HG02588 (cell line): ENCODE measurements around the gene WDR12.
"Not testable (repeated sequence)": the region's sequence is repeated elsewhere in the genome, so short reads cannot be mapped to it uniquely, and the experiment has no call there.

Experiments
- ATAC-seq: cut with Tn5 transposase; IDR thresholded peaks from one replicate; pipeline ENCODE4 v1.9.1; 2021; ENCODE audit warnings: mild to moderate bottlenecking, moderate library complexity; ENCODE audit not compliant: unreplicated experiment

WDR12 gene

DNA sequence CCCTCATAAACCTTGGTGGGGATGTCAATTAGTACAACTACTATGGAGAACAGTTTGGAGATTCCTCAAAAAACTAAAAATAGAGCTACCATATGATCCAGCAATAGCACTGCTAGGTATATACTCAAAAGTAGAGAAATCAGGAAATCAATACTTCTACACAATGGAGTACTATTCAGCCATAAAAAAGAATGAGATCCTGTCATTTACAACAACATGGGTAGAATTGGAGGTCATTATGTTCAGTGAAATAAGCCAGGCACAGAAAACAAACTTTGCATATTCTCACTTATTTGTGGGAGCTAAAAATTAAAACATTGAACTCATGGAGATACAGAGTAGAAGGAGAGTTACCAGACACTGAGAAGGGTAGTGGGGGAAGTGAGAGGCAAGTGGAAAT, 6.0 kb downstream of the WDR12 start:
- not testable (repeated sequence) for ATAC-seq

DNA sequence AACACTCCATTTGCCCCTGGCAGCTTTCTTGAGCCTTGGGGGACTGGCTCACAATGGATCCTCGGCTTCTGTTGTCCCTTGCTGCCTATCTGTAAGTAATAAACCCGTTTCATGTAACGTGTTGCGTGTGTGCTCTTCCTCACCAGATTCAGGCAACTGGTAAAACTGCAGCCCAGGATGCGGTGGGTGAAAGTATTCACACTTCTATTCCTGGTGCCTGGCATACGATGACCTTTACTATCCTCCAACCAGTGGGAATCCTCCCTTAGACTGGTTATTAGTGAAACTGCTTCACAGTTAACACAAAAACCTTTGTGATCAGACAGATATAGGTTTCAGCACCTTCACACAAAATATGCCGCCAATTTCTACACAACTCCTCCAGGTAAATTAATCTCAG, 26.3 kb downstream of the WDR12 start:
- no peak for ATAC-seq

DNA sequence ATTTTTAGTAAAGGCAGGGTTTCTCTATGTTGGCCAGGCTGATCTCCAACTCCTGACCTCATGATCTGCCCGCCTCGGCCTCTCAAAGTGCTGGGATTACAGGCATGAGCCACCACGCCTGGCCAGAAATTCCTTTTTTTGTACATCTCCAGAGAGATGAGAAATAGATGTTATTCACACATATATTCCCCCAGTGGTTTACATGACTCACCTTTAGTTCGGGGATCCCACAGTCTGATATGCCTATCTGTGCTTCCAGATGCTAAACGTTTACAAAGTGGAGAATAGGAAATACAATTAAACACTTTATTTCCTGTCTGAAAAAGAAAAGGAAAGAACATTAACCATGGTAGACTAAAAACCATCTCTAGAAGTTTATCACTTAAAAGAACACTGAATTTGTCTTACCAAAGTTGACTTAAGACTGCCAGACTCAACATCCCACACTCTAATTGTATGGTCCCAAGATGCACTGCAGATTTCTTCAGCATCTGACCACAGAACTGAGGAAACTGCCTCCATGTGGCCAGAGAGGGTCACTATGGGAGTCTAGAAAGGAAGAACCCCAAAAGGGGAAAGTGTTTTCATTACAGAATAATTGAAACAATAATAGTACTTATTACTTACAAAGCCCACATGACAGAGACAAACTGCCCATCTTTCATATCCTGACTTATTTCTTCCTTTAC, 27.3 kb downstream of the WDR12 start:
- ATAC-seq = no peak

DNA sequence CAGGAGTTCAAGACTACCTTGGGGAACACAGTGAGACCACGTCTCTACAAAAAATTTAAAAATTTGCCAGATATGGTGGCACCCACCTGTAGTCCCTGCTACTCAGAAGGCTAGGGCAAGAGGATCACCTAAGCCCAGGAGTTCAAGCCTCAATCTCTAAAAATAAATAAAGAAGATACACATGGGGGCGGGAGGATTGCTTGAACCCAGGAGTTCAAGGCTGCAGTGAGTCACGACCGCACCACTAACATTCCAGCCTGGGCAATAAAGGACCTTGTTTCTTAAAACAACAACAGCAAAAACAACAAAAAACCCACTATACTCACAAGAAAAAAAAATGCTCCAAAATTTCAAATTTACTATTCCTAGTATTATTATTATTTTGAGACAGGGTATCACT, 29.9 kb downstream of the WDR12 start:
- ATAC-seq = no peak

DNA sequence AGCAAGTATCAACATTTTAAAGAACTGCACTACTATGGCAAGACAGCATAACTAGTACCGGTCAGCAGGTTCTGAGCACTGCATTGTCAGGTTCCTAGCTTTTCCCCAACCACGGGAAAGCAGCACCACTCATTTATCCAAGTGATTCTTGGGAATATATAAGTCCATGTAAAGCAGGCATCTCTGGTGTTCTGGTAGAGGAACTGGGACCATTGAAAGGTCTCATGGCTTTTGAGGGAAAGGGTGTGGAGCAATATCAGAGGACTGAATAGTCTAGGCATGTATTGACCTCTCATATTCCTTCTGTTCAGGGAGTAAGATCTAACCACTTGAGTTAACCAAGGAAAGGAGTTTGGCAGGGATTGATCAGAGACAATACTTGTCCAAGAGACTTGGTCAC, 33.8 kb downstream of the WDR12 start:
- ATAC-seq = no peak

DNA sequence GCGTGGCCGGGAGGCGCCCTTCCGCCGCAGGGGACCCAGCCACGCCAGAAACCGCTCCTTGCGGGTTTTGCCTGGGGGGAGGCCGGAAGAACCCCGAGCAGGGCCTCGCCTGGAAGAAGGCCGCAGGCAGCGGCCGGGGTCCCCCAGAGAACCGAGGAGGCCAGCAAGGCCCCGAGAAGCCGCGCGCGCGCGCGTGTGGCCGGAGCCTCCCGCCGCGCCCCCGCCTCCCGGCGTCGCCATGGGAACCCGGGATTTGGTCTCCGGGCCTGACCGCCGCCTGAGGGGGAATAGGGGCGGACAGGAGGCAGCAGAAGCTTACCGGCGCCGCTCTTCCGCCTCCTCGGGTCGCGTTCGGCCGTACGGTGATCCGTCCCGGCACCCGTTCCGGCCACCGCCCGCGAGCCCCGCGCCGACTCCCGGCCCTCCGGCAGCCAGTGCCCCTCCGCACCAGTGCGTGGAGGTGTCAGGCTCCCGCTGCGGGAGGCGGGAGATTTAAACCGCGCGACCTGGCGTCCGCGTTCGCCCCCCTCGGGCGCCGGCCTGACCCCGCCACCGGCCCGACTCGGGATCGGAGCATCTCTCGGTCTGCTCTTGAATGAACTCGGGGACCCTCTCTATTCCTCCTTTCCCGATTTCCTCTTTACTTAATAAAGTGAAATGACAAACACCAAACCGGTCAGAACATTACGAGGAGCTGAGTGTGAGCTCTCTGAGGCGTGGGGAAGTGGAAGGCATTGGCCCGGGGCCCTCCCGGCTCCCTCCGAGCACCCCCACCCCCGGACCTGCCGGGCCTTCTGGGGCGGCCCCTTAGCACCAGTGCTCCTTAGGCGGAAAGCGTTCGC, 40.0 kb downstream of the WDR12 start, which contains the start of gene ICA1L:
Gene ICA1L, minus strand, starts transcription at position 467 of the 842 bp plus-strand sequence. CDS start 42,757 bp downstream, outside the sequence.
- ATAC-seq = peak; percentile 53

DNA sequence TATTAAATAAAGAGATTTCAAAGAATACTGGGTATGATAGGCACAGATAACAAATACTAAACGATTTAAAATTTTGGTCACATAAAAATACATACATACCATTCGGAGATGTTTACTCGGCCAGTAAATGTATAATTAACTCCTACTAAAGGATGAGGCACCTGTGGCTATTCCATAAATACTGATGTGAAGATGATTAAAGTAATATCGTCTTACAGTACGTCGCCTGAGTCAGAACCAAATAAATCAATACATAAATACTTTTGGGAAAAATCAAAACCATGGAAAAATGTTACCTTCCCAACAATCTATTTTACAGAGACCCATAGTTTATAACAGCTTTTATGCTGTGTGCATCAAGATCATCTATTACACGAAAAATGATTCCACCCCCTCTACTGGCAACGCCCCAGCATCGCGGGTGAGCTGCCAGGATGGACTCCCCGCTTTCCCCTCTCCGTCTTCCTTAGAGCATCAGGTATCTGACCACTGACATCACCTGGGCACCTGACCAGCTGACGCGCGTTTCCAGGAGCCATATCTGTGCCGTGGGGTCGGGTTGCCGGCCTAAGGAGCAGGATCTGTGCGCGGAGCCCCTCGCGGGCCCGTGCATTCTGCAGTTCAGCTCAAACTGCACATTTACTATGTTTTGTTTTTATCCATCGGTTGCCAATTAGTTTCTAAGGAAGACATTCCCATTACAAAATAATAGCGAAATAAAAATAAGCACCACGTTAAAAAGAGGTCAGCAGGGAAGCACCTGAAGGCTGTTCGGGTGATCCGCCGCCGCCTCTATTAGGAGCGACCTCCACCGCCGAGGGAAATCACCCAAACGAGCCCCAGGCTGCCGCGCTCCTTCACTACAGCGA, 40.8 kb downstream of the WDR12 start:
- ATAC-seq = peak; percentile 70

DNA sequence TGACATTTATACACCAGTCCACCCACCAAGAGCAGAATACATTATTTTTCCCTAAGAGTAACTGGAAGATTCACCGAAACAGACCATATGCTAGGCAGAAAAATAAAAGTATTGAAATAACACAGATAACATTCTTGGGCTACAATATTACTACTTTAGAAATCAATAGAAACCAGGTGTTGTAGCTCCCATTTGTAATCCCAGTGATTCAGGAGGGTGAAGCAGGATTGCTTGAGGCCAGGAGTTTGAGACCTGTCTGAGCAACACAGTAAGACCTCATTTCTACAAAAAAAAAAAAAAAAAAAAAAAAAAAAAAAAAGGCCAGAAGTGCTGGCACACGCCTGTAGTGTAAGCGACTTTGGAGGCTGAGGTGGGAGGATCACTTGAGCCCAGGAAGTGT, 49.5 kb downstream of the WDR12 start:
- ATAC-seq = no peak

DNA sequence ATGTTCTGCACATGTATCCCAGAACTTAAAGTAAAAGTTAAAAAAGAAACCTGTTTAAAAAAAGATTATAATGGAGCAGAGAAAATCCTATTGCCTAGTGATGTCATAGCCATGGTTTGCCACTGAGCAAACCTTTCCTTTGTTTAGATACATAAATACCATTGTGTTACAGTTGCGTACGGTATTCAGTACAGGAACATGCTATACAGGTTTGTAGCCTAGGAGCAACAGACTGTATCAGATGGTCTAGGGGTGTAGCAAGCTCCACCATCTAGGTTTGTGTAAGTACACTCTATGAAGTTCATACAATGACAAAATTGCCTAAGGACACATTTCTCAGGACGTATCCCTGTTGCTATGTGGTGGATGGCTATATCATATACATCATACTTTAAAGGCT, 52.9 kb downstream of the WDR12 start:
- ATAC-seq = no peak

DNA sequence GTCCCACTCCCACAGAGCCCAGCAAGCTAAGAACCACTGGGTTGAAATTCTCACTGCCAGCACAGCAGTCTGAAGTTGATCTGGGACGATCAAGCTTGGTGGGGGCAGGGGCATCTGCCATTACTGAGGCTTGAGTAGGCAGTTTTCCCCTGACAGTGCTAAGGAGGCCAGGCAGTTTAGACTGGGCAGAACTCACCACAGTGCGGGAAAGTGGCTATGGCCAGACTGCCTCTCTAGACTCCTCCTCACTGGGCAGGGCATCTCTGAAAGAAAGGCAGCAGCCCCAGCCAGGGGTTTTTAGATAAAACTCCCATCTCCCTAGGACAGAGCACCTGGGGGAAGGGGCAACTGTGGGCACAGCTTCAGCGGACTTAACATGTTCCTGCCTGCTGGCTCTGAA, 62.1 kb downstream of the WDR12 start:
- ATAC-seq = not testable (repeated sequence)

DNA sequence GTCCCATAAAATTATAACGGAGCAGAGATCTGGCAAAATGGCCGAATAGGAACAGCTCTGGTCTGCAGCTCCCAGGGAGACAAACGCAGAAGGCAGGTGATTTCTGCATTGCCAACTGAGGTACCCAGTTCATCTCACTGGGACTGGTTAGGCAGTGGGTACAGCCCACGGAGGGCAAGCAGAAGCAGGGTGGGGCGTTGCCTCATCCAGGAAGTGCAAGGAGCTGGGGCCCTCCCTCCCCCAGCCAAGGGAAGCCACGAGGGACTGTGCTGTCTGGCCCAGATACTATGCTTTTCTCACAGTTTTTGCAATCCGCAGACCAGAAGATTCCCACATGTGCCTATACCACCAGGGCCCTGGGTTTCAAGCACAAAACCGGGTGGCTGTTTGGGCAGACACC, 62.7 kb downstream of the WDR12 start:
- ATAC-seq = no peak

DNA sequence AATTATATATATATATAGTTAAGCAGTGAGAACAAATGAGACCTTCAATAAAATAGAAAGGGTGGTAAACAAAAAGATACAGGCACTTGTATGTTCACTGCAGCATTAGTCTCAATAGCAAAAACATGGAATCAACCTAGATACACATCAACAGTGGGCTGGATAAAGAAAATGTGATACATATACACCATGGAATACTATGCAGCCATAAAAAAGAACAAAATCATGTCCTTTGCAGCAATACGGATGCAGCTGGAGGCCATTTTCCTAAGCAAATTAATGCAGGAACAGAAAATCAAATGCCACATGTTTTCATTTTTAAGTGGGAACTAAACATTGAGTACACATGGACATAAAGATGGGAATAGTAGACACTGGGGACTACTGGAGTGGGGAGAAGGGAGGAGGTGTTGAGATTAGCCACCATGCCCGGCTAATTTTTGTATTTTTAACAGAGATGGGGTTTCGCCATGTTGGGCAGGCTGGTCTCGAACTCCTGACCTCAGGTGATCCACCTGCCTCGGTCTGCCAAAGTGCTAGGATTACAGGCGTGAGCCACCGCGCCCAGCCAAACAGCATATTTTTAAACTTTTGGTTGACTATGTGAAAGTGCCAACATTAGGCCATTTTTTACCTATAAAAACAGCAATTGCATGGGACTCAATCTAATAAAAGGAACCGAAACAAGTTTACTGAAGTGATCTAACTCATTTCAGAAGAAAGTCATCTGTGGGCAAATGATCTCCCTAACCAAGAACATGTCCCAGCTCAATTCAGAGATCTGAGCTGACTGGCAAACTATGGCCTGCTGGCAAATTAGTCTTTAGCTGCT, 63.6 kb downstream of the WDR12 start:
- ATAC-seq = no peak

DNA sequence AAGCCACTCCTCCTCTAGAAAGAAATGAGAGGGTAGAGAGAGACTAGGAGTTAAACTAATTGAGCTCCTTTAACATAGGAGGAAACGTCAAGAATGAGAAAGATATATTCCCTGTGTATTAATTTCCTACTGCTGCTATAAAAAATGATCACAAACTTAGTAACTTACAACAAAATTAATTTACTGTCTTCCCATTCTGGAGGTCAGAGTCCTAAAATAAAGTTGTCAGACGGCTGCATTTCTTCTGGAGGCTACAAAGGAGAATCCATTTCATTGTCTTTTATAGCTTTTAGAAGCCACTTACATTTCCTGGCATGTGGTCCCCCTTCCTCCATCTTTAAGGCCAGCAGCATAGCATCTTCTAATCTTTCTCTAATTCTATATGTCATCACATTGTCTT, 66.8 kb downstream of the WDR12 start:
- ATAC-seq = no peak

DNA sequence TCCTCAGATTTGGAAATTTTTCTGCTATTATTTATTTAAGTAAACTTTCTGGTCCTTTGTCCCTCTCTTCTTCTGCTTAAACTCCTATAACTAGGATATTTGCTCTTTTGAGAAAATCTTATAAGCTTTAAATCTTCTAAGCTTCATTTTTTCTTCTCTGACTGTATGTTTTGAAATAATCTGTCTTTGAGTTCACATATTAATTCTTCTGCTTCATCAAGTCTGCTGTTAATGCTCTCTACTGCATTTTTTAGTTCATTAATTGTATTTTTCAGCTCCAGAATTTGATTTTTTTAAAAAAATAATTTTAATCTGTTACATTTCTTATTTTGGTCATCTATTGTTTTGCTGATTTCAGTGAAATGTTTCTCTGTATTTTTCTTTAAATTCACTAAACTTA, 68.8 kb downstream of the WDR12 start:
- ATAC-seq = no peak

DNA sequence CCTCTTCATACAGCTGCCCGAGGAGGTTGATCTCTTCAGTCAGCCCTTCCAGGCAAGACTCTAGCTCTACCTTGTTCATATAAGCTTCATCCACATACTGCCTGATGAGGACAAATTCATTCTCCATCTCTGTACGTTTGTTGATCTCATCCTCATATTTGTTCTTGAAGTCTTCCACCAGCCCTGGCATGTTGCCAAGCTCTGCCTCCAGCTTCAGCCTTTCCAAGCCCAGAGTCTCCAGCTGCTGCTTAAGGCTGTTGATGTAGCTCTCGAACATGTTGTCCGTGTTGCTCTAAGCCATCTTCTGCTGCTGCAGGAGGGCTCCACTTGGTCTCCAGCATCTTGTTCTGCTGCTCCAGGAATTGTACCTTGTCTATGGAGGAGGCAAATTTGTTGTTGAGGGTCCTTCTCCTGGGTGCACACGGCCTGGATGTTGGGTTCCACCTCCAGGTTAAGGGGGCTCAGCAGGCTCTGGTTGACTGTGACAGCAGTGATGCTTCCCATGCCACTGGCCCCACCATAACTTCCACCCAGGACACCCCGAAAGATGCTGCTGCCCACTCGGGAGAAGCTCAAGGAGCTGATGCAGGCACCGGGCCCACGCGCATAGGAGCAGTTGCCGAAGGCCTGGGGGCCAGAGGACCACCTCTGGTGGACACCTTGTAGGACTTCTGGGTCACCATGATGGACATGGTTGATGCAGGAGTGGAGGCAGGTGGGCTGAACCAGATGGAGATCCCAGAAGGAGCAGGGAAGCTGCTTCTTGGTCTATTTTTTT, 70.2 kb downstream of the WDR12 start:
- no peak for ATAC-seq

DNA sequence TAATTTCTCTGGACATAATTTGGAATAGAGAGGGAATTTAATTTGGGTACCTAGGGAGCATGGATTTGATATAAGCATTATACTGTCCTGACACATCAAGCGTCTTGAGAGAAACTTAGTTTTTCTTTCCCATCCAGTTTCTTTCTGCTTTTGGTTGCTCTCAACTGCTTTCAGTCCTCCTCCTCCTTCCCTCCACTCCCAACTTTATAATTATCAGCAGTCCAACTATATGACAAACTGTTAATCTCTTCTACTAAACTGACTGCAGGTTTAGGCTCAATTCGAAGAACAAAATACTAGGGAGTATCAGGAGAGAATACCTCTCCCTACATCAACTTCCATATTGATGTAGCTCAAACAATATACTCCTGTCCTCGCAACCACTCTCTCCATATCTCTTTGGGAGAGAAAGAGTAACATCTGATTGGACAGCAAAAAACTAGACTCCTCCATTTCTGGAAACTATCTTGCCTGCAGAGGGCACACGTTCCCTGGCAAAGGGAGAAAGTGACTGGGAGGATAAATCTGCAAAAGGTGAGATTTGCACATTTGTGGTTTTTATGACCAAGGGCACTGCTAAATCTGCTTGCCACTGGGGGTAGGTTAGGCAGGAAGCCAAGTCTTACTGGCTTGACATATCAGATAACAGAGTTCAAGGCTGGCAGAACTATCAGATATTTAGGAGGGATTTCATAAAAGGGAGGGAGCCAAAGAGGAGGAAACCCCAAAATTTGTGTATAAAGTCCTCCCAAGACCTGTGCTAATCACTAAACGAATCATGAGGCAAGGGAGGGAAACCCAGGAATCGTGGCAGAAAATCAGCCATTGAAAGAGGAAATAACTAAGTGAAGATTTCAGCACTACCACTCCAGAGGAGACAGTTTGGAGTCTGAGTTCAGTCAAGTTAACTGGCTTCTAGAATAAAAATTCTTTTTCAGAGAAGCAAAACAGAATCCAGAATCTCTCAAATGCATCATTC, 79.9 kb downstream of the WDR12 start:
- no peak for ATAC-seq

DNA sequence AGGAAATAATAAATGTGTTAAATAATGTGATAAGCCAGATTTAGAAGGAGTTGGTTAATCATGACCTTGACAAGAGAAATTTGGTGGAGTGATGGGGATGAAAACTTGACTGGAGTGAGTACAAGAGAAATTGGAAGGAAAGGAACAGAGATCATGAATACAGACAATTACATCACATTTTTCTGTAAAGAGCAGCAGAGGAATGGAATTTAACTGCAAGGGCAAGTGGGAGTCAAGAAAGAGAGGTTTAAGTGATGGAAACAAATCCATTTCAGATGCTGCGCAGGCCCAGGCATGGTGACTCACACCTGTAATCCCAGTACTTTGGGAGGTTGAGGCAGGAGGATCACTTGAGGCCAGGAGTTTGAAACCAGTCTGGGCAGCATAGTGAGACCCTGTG, 86.6 kb downstream of the WDR12 start:
- ATAC-seq = no peak
